GM19438 (cell line): Measurements from ENCODE around the gene AP3S2.
"Not testable (repeated sequence)": the region's sequence is repeated elsewhere in the genome, so short reads cannot be mapped to it uniquely, and the experiment has no call there.

Experiments
- ATAC-seq: cut with Tn5 transposase; IDR thresholded peaks from one replicate; pipeline ENCODE4 v1.9.1; 2021; ENCODE audit warnings: low read depth; ENCODE audit not compliant: unreplicated experiment

The AP3S2 gene

GRCh38 chr15:89870006-89870405 lies 23.8 kb downstream of the AP3S2 start:
- no peak for ATAC-seq

- not testable (repeated sequence) for ATAC-seq
Observed at GRCh38 chr15:89869490-89869889, 24.3 kb downstream of the AP3S2 start.

- ATAC-seq: no peak
Observed at GRCh38 chr15:89864958-89865739, 28.6 kb downstream of the AP3S2 start.

GRCh38 chr15:89863918-89864317 lies 29.9 kb downstream of the AP3S2 start:
- no peak for ATAC-seq

- ATAC-seq: no peak
Observed at GRCh38 chr15:89860891-89861290, 32.9 kb downstream of the AP3S2 start.

GRCh38 chr15:89860431-89860830 lies 33.4 kb downstream of the AP3S2 start:
- no peak for ATAC-seq

- no peak for ATAC-seq
Observed at GRCh38 chr15:89858661-89859458, 34.9 kb downstream of the AP3S2 start.

- ATAC-seq: no peak
Observed at GRCh38 chr15:89857673-89858072, 36.1 kb downstream of the AP3S2 start.

GRCh38 chr15:89855948-89856347 lies 37.8 kb downstream of the AP3S2 start:
- no peak for ATAC-seq

- ATAC-seq: not testable (repeated sequence)
Observed at GRCh38 chr15:89854863-89855262, 38.9 kb downstream of the AP3S2 start.

- ATAC-seq: no peak
Observed at GRCh38 chr15:89852342-89852995, 41.3 kb downstream of the AP3S2 start.

- ATAC-seq: no peak
Observed at GRCh38 chr15:89851673-89852341, 42.0 kb downstream of the AP3S2 start.

- no peak for ATAC-seq
Observed at GRCh38 chr15:89848970-89849292, 44.9 kb downstream of the AP3S2 start.

- no peak for ATAC-seq
Observed at GRCh38 chr15:89847101-89847500, 46.7 kb downstream of the AP3S2 start.

- no peak for ATAC-seq
Observed at GRCh38 chr15:89845305-89845893, 48.4 kb downstream of the AP3S2 start.

GRCh38 chr15:89841962-89842361 lies 51.8 kb downstream of the AP3S2 start:
- no peak for ATAC-seq

GRCh38 chr15:89841306-89841705 lies 52.5 kb downstream of the AP3S2 start:
- no peak for ATAC-seq

GRCh38 chr15:89839167-89839810 lies 54.5 kb downstream of the AP3S2 start:
- no peak for ATAC-seq

GRCh38 chr15:89837830-89838178 lies 56.0 kb downstream of the AP3S2 start:
- no peak for ATAC-seq

GRCh38 chr15:89837134-89837829 lies 56.5 kb downstream of the AP3S2 start:
- no peak for ATAC-seq
